ENCODE data around the gene ZCCHC3.
A peak's percentile ranks its signal among the peaks of the same experiment; 100 is the strongest.

Gene ZCCHC3

DNA sequence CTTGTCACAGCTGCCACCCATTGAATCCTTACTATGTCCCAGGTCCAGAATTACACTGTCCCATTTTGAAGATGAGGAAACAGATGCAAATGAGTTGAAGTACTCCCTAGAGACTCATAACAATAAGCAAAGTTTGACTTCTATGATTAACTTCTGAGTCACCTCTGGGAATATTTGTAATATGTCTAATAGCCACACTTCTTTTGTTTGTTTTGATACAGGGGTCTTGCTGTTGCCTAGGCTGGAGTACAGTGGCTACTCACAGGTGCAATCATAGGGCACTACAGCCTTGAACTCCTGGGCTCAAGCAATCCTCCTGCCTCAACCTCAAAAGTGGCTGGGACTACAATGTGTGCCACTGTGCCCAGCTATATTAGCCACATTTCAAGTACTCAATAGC lies 16.6 kb downstream of the ZCCHC3 start:
- Histone ChIP-seq H3K4me3 (ENCODE audit: low read length in 2 of 2) (no peak overlapping the region), H3K27me3 (ENCODE audit: control insufficient read depth in 1 of 2, insufficient read depth in 2 of 2, low read length in 2 of 2) (no peaks in the 10 kb centered on the region), H3K36me3 (ENCODE audit: control insufficient read depth in 2 of 2, insufficient read depth in 2 of 2, low read length in 2 of 2) (peaks cover 3 to 5% of the 10 kb centered on the region in 2 donors), H3K9me3 (ENCODE audit: control insufficient read depth in 2 of 2, low read length in 2 of 2) (no peaks in the 10 kb centered on the region), H3K4me1 (ENCODE audit: control insufficient read depth, insufficient read depth, low read length) (peaks cover 16% of the 10 kb centered on the region), H3K27ac (ENCODE audit: low read length) (no peak overlapping the region), H3K9ac (ENCODE audit: low read length in 2 of 2) (no peak overlapping the region)

DNA sequence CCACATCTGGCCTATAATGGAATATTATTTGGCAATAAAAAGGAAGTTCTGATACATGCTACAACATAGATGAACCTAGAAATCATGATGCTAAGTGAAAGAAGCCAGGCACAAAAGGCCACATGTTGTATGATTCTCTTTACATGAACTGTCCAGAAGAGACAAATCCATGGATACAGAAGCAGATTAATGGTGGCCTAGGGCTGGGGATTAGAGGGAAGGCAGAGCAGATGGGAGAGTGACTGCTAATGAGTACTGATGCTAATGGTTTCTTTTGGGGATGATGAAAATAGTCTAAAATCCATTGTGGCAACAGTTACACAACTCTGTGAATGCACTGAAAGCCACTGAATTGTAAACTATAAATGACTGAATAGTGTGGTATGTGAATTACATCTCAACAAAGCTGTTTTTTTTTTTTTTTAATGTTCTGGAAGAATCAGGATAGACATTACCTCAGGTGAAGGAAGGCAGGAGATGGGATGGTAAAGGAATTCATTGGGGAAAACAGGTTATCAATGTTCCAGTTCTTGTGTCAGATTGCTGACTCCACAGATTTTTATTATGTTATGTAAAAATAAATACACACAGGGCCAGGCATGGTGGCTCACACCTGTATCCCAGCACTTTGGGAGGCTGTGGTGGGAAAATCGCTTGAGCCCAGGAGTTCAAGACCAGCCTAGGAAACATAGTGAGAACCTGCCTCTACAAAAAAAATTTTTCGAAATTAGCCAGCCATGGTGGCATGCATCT lies 19.1 kb downstream of the ZCCHC3 start:
- Histone ChIP-seq H3K4me1 (ENCODE audit: control insufficient read depth, insufficient read depth, low read length) (no peaks in the 10 kb centered on the region), H3K27ac (ENCODE audit: low read length) (no peak overlapping the region), H3K9me3 (ENCODE audit: control insufficient read depth in 2 of 2, low read length in 2 of 2) (no peaks in the 10 kb centered on the region), H3K27me3 (ENCODE audit: control insufficient read depth in 1 of 2, insufficient read depth in 2 of 2, low read length in 2 of 2) (no peaks in the 10 kb centered on the region), H3K4me3 (ENCODE audit: low read length in 2 of 2) (no peak overlapping the region), H3K36me3 (ENCODE audit: control insufficient read depth in 2 of 2, insufficient read depth in 2 of 2, low read length in 2 of 2) (peaks cover 5% of the 10 kb centered on the region in 2 donors), H3K9ac (ENCODE audit: low read length in 2 of 2) (no peak overlapping the region)

DNA sequence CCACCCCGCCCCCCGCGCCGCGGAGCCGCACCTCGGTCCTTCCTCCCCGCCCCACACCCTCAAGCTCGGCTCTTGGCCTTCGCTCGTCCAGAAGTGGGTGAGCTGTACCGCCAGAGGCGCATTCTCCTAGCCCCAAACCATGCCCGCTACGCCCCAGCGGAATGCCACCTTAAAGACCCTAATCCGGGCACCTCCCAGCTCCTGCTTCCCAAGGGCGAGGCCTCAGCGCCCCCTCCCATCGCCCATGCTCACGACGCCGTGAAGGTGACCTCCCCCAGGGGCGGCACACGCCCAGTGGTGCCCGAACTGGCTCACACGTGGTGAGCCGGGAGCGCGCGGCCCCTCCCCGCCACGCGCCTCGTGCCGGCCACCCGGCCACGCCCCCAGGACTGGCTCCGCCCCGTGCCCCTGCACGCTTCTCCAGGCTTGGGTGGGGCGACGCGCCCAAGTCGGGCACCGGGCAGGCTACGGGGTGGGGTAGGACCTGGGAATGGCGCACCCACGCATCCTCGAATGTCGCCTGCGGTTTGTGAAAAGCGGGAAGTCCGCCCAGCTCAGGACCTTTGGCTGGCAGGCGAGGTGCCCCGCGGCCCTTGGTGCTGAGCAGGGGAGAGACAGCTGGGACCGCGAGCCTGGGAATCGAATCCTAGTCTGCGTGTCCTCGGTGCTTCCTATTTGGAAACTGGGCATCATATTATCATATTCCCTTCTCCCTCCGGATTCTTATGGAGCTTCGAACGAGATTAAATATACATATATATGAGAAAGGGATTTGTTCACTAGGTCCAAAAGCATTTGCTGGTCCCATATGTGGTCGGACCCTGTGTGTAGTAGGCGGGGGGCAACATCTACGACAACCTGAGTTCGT lies 27.0 kb downstream of the ZCCHC3 start:
- Histone ChIP-seq H3K27ac (ENCODE audit: low read length) (peak overlapping the region; percentile 88), H3K27me3 (ENCODE audit: control insufficient read depth in 1 of 2, insufficient read depth in 2 of 2, low read length in 2 of 2) (no peaks in the 10 kb centered on the region), H3K4me1 (ENCODE audit: control insufficient read depth, insufficient read depth, low read length) (peaks cover 23% of the 10 kb centered on the region), H3K9me3 (ENCODE audit: control insufficient read depth in 2 of 2, low read length in 2 of 2) (no peaks in the 10 kb centered on the region), H3K4me3 (ENCODE audit: low read length in 2 of 2) (peak overlapping the region; percentile 85 to 97), H3K9ac (ENCODE audit: low read length in 2 of 2) (peak overlapping the region; percentile 79 to 80), H3K36me3 (ENCODE audit: control insufficient read depth in 2 of 2, insufficient read depth in 2 of 2, low read length in 2 of 2) (peaks cover 0 to 2% of the 10 kb centered on the region in 2 donors)

DNA sequence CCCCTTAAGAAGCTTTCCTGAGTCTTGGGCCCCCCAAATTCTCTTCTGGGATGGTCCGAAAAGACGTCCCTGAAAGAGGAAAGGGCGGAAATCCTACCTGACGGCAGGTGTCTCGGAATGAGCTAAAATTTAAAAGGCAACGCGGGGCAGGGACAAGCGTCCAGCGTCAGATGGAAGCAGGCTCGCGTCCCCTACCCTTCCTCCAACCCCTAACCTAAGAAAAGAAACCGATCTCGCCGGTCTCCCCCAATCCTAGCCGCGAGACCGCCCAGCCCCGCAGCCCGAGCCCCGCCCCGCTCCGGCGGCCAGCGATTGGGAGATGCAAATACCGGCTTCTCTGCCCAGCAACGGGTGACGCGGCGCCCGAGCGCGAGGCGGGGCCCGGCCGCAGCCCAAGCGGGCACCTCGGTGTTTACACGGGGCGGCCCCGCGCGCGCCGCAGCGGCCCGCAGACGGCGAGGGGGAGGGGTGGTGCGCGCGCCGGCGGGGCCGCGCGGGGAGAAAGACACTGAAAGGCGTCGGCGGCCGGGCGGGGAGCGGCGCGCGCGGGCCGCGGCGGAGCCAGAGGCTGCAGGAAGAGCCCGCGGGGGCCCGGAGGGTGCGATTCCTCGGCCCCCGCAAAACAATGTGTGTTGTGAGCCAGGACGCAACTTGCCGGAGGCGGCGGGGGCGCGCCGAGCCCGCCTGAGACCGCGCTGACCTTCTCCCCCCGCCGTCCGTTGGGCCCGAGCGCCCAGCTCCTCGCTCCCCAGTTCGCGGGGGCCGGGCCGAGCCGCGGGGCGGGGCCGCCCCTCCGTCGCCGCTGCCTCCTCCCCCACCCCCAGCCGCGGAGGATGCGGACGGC lies 27.9 kb downstream of the ZCCHC3 start, which contains the start of gene SOX12:
Gene SOX12, plus strand, starts transcription at position 508 of the 844 bp plus-strand sequence. CDS start 373 bp downstream, outside the sequence.
- Histone ChIP-seq H3K27me3 (ENCODE audit: control insufficient read depth in 1 of 2, insufficient read depth in 2 of 2, low read length in 2 of 2) (no peaks in the 10 kb centered on the region), H3K27ac (ENCODE audit: low read length) (peak within 1 kb of the TSS; percentile 88), H3K9ac (ENCODE audit: low read length in 2 of 2) (peak within 1 kb of the TSS; percentile 79 to 80), H3K9me3 (ENCODE audit: control insufficient read depth in 2 of 2, low read length in 2 of 2) (no peaks in the 10 kb centered on the region), H3K4me1 (ENCODE audit: control insufficient read depth, insufficient read depth, low read length) (peaks cover 28% of the 10 kb centered on the region), H3K36me3 (ENCODE audit: control insufficient read depth in 2 of 2, insufficient read depth in 2 of 2, low read length in 2 of 2) (peaks cover 0 to 2% of the 10 kb centered on the region in 2 donors), H3K4me3 (ENCODE audit: low read length in 2 of 2) (peak within 1 kb of the TSS; percentile 85 to 97)

DNA sequence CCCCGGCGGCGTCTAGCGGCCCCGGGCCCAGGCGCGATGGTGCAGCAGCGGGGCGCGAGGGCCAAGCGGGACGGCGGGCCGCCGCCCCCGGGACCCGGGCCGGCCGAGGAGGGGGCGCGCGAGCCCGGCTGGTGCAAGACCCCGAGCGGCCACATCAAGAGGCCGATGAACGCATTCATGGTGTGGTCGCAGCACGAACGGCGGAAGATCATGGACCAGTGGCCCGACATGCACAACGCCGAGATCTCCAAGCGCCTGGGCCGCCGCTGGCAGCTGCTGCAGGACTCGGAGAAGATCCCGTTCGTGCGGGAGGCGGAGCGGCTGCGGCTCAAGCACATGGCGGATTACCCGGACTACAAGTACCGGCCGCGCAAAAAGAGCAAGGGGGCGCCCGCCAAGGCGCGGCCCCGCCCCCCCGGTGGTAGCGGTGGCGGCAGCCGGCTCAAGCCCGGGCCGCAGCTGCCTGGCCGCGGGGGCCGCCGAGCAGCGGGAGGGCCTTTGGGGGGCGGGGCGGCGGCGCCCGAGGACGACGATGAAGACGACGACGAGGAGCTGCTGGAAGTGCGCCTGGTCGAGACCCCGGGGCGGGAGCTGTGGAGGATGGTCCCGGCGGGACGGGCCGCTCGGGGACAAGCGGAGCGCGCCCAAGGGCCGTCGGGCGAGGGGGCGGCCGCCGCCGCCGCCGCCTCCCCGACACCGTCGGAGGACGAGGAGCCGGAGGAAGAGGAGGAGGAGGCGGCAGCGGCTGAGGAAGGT lies 28.7 kb downstream of the ZCCHC3 start:
- H3K27me3 ChIP-seq (ENCODE audit: control insufficient read depth in 1 of 2, insufficient read depth in 2 of 2, low read length in 2 of 2) = no peaks in the 10 kb centered on the region
- H3K9me3 ChIP-seq (ENCODE audit: control insufficient read depth in 2 of 2, low read length in 2 of 2) = no peaks in the 10 kb centered on the region
- no peaks in the 10 kb centered on the region for H3K36me3 ChIP-seq (ENCODE audit: control insufficient read depth in 2 of 2, insufficient read depth in 2 of 2, low read length in 2 of 2)
- H3K4me1 ChIP-seq (ENCODE audit: control insufficient read depth, insufficient read depth, low read length) = peaks cover 36% of the 10 kb centered on the region
- peak overlapping the region; percentile 81 for H3K27ac ChIP-seq (ENCODE audit: low read length)
- H3K4me3 ChIP-seq (ENCODE audit: low read length in 2 of 2) = peak overlapping the region; percentile 69 to 85
- peak overlapping the region; percentile 37 to 51 for H3K9ac ChIP-seq (ENCODE audit: low read length in 2 of 2)

DNA sequence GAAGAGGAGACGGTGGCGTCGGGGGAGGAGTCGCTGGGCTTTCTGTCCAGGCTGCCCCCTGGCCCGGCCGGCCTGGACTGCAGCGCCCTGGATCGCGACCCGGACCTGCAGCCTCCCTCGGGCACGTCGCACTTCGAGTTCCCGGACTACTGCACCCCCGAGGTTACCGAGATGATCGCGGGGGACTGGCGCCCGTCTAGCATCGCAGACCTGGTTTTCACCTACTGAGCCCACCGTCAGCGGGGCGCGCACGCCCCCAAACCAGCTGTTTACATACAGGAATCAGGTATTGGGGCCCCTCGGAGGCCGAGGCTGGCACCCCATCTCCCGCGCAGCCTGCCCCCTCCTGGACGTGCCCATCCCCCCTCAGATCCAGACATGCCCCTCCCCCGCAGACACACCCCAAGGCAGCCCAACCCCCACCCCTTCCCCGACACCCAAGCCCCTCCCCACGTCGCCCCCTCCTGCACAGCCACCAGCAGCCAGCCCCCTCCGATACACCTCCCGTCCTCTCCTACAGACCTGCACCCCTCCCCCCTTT lies 29.3 kb downstream of the ZCCHC3 start:
- H3K27me3 ChIP-seq (ENCODE audit: control insufficient read depth in 1 of 2, insufficient read depth in 2 of 2, low read length in 2 of 2) = no peaks in the 10 kb centered on the region
- H3K4me1 ChIP-seq (ENCODE audit: control insufficient read depth, insufficient read depth, low read length) = peaks cover 36% of the 10 kb centered on the region
- H3K4me3 ChIP-seq (ENCODE audit: low read length in 2 of 2) = peak overlapping the region; percentile 69 to 85
- H3K36me3 ChIP-seq (ENCODE audit: control insufficient read depth in 2 of 2, insufficient read depth in 2 of 2, low read length in 2 of 2) = no peaks in the 10 kb centered on the region
- peak overlapping the region; percentile 81 for H3K27ac ChIP-seq (ENCODE audit: low read length)
- no peaks in the 10 kb centered on the region for H3K9me3 ChIP-seq (ENCODE audit: control insufficient read depth in 2 of 2, low read length in 2 of 2)
- H3K9ac ChIP-seq (ENCODE audit: low read length in 2 of 2) = peak overlapping the region; percentile 37 to 51

DNA sequence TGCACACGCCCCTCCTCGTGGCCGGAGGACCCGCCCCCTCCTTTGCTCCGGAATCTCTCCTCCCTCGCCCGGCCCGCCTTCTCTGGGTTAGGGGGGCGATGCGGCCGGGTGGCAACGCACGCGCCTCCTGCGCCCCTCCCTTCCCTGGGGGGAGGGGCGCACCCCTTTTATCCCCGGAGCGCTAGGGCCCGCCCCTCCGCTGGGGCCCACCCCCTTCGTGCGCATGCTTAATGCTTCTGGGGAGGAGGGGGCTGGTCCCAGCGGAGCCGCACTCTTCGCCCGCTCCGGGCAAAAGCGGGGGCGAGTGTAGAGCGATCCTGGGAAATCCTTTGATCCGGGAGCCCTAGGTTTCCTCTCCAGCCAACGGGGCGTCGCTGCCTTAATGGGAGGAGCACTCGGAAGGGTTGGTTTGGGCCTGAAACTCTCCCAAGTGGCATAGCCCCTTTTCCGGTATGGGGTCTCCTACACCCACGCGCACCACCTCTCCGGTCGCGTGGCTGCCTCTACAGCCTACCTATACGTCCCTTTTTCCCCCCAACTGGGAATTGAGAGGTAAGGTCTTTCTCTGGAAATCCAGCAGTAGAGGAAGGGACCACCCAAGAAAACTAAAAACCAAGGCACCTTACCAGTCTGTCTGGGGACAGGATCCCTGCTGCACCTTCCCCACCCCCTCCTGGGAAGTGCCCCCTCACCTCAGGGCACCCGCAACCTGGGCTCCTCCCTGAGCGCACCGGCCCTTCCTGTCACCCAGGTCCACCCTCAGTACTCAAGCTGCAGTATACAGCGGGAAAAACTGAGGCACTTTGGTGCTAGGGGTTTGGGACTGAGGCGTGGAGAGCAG lies 30.0 kb downstream of the ZCCHC3 start:
- Histone ChIP-seq H3K4me3 (ENCODE audit: low read length in 2 of 2) (peak overlapping the region; percentile 55 to 85), H3K27ac (ENCODE audit: low read length) (peak overlapping the region; percentile 81), H3K36me3 (ENCODE audit: control insufficient read depth in 2 of 2, insufficient read depth in 2 of 2, low read length in 2 of 2) (no peaks in the 10 kb centered on the region), H3K27me3 (ENCODE audit: control insufficient read depth in 1 of 2, insufficient read depth in 2 of 2, low read length in 2 of 2) (no peaks in the 10 kb centered on the region), H3K9me3 (ENCODE audit: control insufficient read depth in 2 of 2, low read length in 2 of 2) (no peaks in the 10 kb centered on the region), H3K9ac (ENCODE audit: low read length in 2 of 2) (peak overlapping the region; percentile 62 to 74), H3K4me1 (ENCODE audit: control insufficient read depth, insufficient read depth, low read length) (peaks cover 36% of the 10 kb centered on the region)

DNA sequence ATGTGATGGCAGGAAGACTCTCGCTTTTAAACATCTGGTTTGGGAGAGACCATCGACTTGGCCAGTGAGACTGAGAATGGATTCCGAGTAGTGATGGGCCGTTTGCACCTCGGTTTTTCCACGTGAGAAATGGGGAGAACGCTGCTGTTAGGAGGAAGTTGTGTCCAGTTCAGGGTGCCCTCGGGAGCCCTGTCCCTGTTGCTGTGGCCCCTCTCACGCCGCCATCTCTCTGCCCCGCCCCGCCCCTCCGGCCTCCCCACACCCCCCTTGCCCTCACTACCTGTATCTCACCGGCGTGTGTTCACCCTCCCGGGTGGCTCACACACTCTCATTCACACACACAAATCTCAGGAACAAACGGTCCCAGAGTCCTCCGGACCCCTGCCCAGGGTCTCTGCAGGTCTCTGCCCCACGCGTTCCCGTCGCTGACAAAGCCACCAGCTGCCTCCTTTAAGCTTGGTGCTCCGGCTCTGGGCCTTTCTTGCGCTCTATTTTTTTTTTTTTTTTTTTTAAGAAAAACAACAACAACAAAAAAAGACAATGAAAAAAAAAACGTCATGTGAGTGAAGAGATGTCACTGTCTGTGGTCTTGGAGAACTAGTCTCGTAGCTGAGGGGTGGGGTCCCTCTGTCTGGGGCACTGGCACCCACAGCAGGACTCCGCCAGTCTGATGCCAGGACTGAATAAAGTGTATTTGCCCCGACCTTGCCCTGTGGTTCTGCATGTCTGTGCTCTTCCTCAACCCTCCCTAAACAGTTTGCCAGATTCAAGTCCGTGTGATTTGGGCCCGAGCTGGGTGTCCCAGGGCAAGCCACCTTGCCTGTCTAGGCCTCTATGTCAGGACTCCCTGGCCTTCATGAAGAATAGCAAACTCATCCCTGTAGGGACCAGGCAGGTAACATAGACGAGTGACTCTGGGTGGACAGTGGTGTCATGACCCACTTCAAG lies 30.9 kb downstream of the ZCCHC3 start:
- Histone ChIP-seq H3K27me3 (ENCODE audit: control insufficient read depth in 1 of 2, insufficient read depth in 2 of 2, low read length in 2 of 2) (no peaks in the 10 kb centered on the region), H3K4me3 (ENCODE audit: low read length in 2 of 2) (peak overlapping the region; percentile 55 to 85), H3K36me3 (ENCODE audit: control insufficient read depth in 2 of 2, insufficient read depth in 2 of 2, low read length in 2 of 2) (no peaks in the 10 kb centered on the region), H3K27ac (ENCODE audit: low read length) (peak overlapping the region; percentile 81), H3K9me3 (ENCODE audit: control insufficient read depth in 2 of 2, low read length in 2 of 2) (no peaks in the 10 kb centered on the region), H3K4me1 (ENCODE audit: control insufficient read depth, insufficient read depth, low read length) (peaks cover 36% of the 10 kb centered on the region), H3K9ac (ENCODE audit: low read length in 2 of 2) (peak overlapping the region; percentile 62 to 74)
